Measurements from ENCODE around the gene GNG3.

The GNG3 gene

GRCh38 chr11:62757846-62758788, 50.6 kb downstream of the GNG3 start:
- no peak for DNase-seq (ENCODE audit: low read depth)
